Epithelial cell of prostate (primary cell): ENCODE data around the gene FAM219A.

ENCODE experiments used
- DNase-seq: peaks from one replicate; pipeline ENCODE4 v3.0.0-alpha.2; 2011; ENCODE audit warnings: low read depth, low spot score
- H3K27ac ChIP-seq: fragments of 450-650 bp; 2 replicates; pipeline ENCODE4 v1.5.1; 2017; ENCODE audit warnings: mild to moderate bottlenecking

FAM219A gene

GRCh38 chr9:34458013-34458958, at the start of gene FAM219A, which contains the start of gene DNAI1:
Gene FAM219A (minus strand): TSS chr9:34458570. CDS start chr9:34458263, 307 bp downstream.
Gene DNAI1 (plus strand): TSS chr9:34458805. CDS start chr9:34459006, 201 bp downstream.
- peak; percentile 92 for DNase-seq
- H3K27ac ChIP-seq = peak within 1 kb of the TSS; percentile 54

- no peak for DNase-seq
- H3K27ac ChIP-seq = no peak overlapping the region
Observed at GRCh38 chr9:34507966-34508365, 49.6 kb upstream of the FAM219A start.

- DNase-seq = no peak
- no peak overlapping the region for H3K27ac ChIP-seq
Observed at GRCh38 chr9:34507556-34507955, 49.2 kb upstream of the FAM219A start.

- DNase-seq = no peak
- no peak overlapping the region for H3K27ac ChIP-seq
Observed at GRCh38 chr9:34506623-34507022, 48.3 kb upstream of the FAM219A start.

GRCh38 chr9:34505370-34506120, 47.2 kb upstream of the FAM219A start:
- no peak overlapping the region for H3K27ac ChIP-seq
- DNase-seq = no peak

- DNase-seq = no peak
- H3K27ac ChIP-seq = no peak overlapping the region
Observed at GRCh38 chr9:34503406-34503805, 45.0 kb upstream of the FAM219A start.

GRCh38 chr9:34502891-34503290, 44.5 kb upstream of the FAM219A start:
- no peak overlapping the region for H3K27ac ChIP-seq
- no peak for DNase-seq

GRCh38 chr9:34502471-34502870, 44.1 kb upstream of the FAM219A start:
- no peak for DNase-seq
- no peak overlapping the region for H3K27ac ChIP-seq

- no peak for DNase-seq
- H3K27ac ChIP-seq = no peak overlapping the region
Observed at GRCh38 chr9:34501889-34502425, 43.6 kb upstream of the FAM219A start.

GRCh38 chr9:34501372-34501771, 43.0 kb upstream of the FAM219A start:
- DNase-seq = no peak
- H3K27ac ChIP-seq = no peak overlapping the region

GRCh38 chr9:34500623-34501267, 42.4 kb upstream of the FAM219A start:
- H3K27ac ChIP-seq = no peak overlapping the region
- no peak for DNase-seq

- DNase-seq = no peak
- no peak overlapping the region for H3K27ac ChIP-seq
Observed at GRCh38 chr9:34499076-34499475, 40.7 kb upstream of the FAM219A start.

- H3K27ac ChIP-seq = no peak overlapping the region
- DNase-seq = no peak
Observed at GRCh38 chr9:34498553-34498952, 40.2 kb upstream of the FAM219A start.

GRCh38 chr9:34496149-34496712, 37.9 kb upstream of the FAM219A start:
- DNase-seq = no peak
- no peak overlapping the region for H3K27ac ChIP-seq

- H3K27ac ChIP-seq = no peak overlapping the region
- DNase-seq = no peak
Observed at GRCh38 chr9:34493972-34494535, 35.7 kb upstream of the FAM219A start.

- DNase-seq = no peak
- H3K27ac ChIP-seq = no peak overlapping the region
Observed at GRCh38 chr9:34492051-34492450, 33.7 kb upstream of the FAM219A start.

GRCh38 chr9:34491596-34491995, 33.2 kb upstream of the FAM219A start:
- DNase-seq = no peak
- H3K27ac ChIP-seq = no peak overlapping the region

- H3K27ac ChIP-seq = no peak overlapping the region
- no peak for DNase-seq
Observed at GRCh38 chr9:34490760-34491159, 32.4 kb upstream of the FAM219A start.

GRCh38 chr9:34490360-34490759, 32.0 kb upstream of the FAM219A start:
- no peak overlapping the region for H3K27ac ChIP-seq
- DNase-seq = no peak

- DNase-seq = no peak
Observed at GRCh38 chr9:34486572-34486971, 28.2 kb upstream of the FAM219A start.

More at GRCh38 chr9:34486572-34486971, 28.2 kb upstream of the FAM219A start:
- H3K27ac ChIP-seq = no peak overlapping the region
